HEK293 (cell line): ENCODE results near the gene CUL9.

Source experiments
- CTCF ChIA-PET: fragments of 350-600 bp; formaldehyde crosslinking; extraction: SDS; loops from one replicate; lab custom pipeline; 2021; ENCODE audit warnings: antibody characterized with exemption; lab: Yijun Ruan, JAX
- POLR2A ChIA-PET: fragments of 300-600 bp; formaldehyde crosslinking; extraction: SDS; loops from one replicate; lab custom pipeline; 2020; ENCODE audit warnings: antibody characterized with exemption, inconsistent platforms; lab: Yijun Ruan, JAX
- H3K27ac ChIP-seq: fragments of 200-500 bp; sonication (Bioruptor generic); 2 replicates; pipeline ENCODE4 v1.5.1; 2014; ENCODE audit warnings: low read depth, low read length, control low read depth, inconsistent platforms; ENCODE audit errors: extremely low read depth
- H3K36me3 ChIP-seq, 2 experiments: fragments of 200-500 bp in 1 of 2; sonication (Bioruptor generic) in 1 of 2; 1 replicate in 1 of 2; 2 replicates in 1 of 2; pipeline ENCODE4 v1.5.1; 2014 to 2017; ENCODE audit warnings: inconsistent platforms in 2 of 2, low read length in 2 of 2; ENCODE audit not compliant: control insufficient read depth in 2 of 2, insufficient read depth in 1 of 2
- H3K4me1 ChIP-seq: fragments of 200-500 bp; sonication (Bioruptor generic); 2 replicates; pipeline ENCODE4 v1.5.1; 2014; ENCODE audit warnings: mild to moderate bottlenecking, low read length, inconsistent platforms; ENCODE audit not compliant: control insufficient read depth, insufficient read depth
- H3K4me3 ChIP-seq: 2 replicates; pipeline ENCODE4 v1.5.1; 2011; ENCODE audit warnings: low read depth, mild to moderate bottlenecking, control low read depth, low read length, moderate library complexity
- H3K9me3 ChIP-seq: fragments of 200-500 bp; sonication (Bioruptor generic); 2 replicates; pipeline ENCODE4 v1.5.1; 2014; ENCODE audit warnings: low read depth, low read length, inconsistent platforms; ENCODE audit not compliant: control insufficient read depth, insufficient read depth
- FEZF1 ChIP-seq: fragments of 450-650 bp; formaldehyde crosslinking; IDR thresholded peaks from 2 replicates; pipeline ENCODE4 v1.5.1; 2016; ENCODE audit warnings: missing biosample characterization, missing genetic modification characterization
- GLI2 ChIP-seq: fragments of 450-650 bp; formaldehyde crosslinking; IDR thresholded peaks from 2 replicates; pipeline ENCODE4; 2017; ENCODE audit warnings: missing biosample characterization, missing genetic modification characterization, low read depth, borderline replicate concordance
- INSM2 ChIP-seq: fragments of 450-650 bp; formaldehyde crosslinking; IDR thresholded peaks from 2 replicates; pipeline ENCODE4 v1.5.1; 2016; ENCODE audit warnings: missing biosample characterization, missing genetic modification characterization
- MEIS1 ChIP-seq: sonication (generic); formaldehyde crosslinking; IDR thresholded peaks from 2 replicates; pipeline ENCODE4 v1.8.1; 2022; ENCODE audit warnings: missing genetic modification reagents, mild to moderate bottlenecking, borderline replicate concordance
- MZF1 ChIP-seq: fragments of 450-650 bp; formaldehyde crosslinking; IDR thresholded peaks from 2 replicates; pipeline ENCODE4 v1.5.1; 2017; ENCODE audit warnings: missing biosample characterization, missing genetic modification characterization, borderline replicate concordance
- SCRT1 ChIP-seq: fragments of 450-650 bp; formaldehyde crosslinking; IDR thresholded peaks from 2 replicates; pipeline ENCODE4 v1.5.1; 2016; ENCODE audit warnings: missing biosample characterization, missing genetic modification characterization, borderline replicate concordance
- ZBTB21 ChIP-seq: fragments of 450-650 bp; formaldehyde crosslinking; IDR thresholded peaks from 2 replicates; pipeline ENCODE4 v1.5.1; 2017; ENCODE audit warnings: missing biosample characterization, missing genetic modification characterization
- ZNF121 ChIP-seq: fragments of 450-650 bp; formaldehyde crosslinking; IDR thresholded peaks from 2 replicates; pipeline ENCODE4 v1.5.1; 2016; ENCODE audit warnings: missing biosample characterization, missing genetic modification characterization
- ZNF146 ChIP-seq: fragments of 450-650 bp; formaldehyde crosslinking; IDR thresholded peaks from 2 replicates; pipeline ENCODE4 v1.5.1; 2016; ENCODE audit warnings: missing biosample characterization, missing genetic modification characterization
- ZNF311 ChIP-seq: fragments of 450-650 bp; formaldehyde crosslinking; IDR thresholded peaks from 2 replicates; pipeline ENCODE4 v1.5.1; 2017; ENCODE audit warnings: missing biosample characterization, missing genetic modification characterization, borderline replicate concordance
- ZNF426 ChIP-seq: fragments of 450-650 bp; formaldehyde crosslinking; IDR thresholded peaks from 2 replicates; pipeline ENCODE4 v1.5.1; 2017; ENCODE audit warnings: missing biosample characterization, missing genetic modification characterization, mild to moderate bottlenecking, inconsistent platforms, moderate library complexity
- ZNF518A ChIP-seq: fragments of 450-650 bp; formaldehyde crosslinking; conservative IDR thresholded peaks from 2 replicates; pipeline ENCODE4 v1.5.1; 2016; ENCODE audit warnings: low read depth, missing biosample characterization, missing genetic modification characterization
- ZNF571 ChIP-seq: fragments of 450-650 bp; formaldehyde crosslinking; IDR thresholded peaks from 2 replicates; pipeline ENCODE4 v1.5.0; 2017; ENCODE audit warnings: missing biosample characterization, missing genetic modification characterization
- ZNF768 ChIP-seq: fragments of 450-650 bp; formaldehyde crosslinking; IDR thresholded peaks from 2 replicates; pipeline ENCODE4 v1.5.1; 2018; ENCODE audit warnings: missing biosample characterization, mild to moderate bottlenecking, missing genetic modification characterization
- ZSCAN30 ChIP-seq: fragments of 450-650 bp; IDR thresholded peaks from 2 replicates; pipeline ENCODE4 v1.5.1; 2018; ENCODE audit warnings: missing biosample characterization, mild to moderate bottlenecking, missing genetic modification characterization, moderate library complexity
- ZSCAN5A ChIP-seq: fragments of 450-650 bp; formaldehyde crosslinking; IDR thresholded peaks from 2 replicates; pipeline ENCODE4 v1.5.1; 2016; ENCODE audit warnings: missing biosample characterization, missing genetic modification characterization
- TF ChIP-seq, protein P1 (sequence below): fragments of 450-650 bp; IDR thresholded peaks from 2 replicates; pipeline ENCODE4 v1.5.1; 2018; ENCODE audit warnings: missing biosample characterization, missing genetic modification characterization
- TF ChIP-seq, protein P2 (sequence below): fragments of 450-650 bp; formaldehyde crosslinking; IDR thresholded peaks from 2 replicates; pipeline ENCODE4 v1.5.1; 2016; ENCODE audit warnings: missing biosample characterization, missing genetic modification characterization

CUL9 gene

DNA sequence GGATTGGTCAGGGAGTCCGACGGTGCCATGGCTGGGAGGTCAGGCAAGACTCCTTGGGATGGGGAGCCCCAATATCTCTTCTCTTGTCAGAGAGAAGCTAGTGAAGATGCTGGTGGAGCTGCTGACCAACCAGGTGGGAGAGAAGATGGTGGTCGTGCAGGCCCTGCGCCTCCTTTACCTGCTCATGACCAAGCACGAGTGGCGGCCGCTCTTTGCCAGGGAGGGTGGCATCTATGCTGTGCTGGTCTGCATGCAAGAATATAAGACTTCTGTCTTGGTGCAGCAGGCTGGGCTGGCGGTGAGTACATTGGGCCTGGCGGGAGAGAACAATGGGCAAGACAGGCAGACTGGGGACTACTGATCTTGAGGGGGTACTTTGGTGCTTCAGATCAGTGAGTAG is 10.9 kb downstream of the CUL9 start (continued):
- TF ChIP-seq, protein P1, sequence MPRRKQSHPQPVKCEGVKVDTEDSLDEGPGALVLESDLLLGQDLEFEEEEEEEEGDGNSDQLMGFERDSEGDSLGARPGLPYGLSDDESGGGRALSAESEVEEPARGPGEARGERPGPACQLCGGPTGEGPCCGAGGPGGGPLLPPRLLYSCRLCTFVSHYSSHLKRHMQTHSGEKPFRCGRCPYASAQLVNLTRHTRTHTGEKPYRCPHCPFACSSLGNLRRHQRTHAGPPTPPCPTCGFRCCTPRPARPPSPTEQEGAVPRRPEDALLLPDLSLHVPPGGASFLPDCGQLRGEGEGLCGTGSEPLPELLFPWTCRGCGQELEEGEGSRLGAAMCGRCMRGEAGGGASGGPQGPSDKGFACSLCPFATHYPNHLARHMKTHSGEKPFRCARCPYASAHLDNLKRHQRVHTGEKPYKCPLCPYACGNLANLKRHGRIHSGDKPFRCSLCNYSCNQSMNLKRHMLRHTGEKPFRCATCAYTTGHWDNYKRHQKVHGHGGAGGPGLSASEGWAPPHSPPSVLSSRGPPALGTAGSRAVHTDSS (tag by site-specific recombination) = no peak
- TF ChIP-seq, all 188 proteins: peak for 0

- no peaks in the 10 kb centered on the region for H3K9me3 ChIP-seq
- no peak for TF ChIP-seq ZNF146 (tag by site-specific recombination)
- TF ChIP-seq, protein P1 (tag by site-specific recombination) = no peak
- TF ChIP-seq INSM2 (tag by site-specific recombination) = no peak
- no peak for TF ChIP-seq ZNF768
- TF ChIP-seq, protein P2, sequence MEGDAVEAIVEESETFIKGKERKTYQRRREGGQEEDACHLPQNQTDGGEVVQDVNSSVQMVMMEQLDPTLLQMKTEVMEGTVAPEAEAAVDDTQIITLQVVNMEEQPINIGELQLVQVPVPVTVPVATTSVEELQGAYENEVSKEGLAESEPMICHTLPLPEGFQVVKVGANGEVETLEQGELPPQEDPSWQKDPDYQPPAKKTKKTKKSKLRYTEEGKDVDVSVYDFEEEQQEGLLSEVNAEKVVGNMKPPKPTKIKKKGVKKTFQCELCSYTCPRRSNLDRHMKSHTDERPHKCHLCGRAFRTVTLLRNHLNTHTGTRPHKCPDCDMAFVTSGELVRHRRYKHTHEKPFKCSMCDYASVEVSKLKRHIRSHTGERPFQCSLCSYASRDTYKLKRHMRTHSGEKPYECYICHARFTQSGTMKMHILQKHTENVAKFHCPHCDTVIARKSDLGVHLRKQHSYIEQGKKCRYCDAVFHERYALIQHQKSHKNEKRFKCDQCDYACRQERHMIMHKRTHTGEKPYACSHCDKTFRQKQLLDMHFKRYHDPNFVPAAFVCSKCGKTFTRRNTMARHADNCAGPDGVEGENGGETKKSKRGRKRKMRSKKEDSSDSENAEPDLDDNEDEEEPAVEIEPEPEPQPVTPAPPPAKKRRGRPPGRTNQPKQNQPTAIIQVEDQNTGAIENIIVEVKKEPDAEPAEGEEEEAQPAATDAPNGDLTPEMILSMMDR = no peak
- TF ChIP-seq ZNF311 (tag by site-specific recombination) = no peak
- no peak for TF ChIP-seq ZNF518A (tag by site-specific recombination)
- no peak for TF ChIP-seq MEIS1 (CRISPR knock-in tag)
- TF ChIP-seq, all 188 proteins: peak for 0
- ChIA-PET CTCF (interaction anchor here (0.6 kb wide), 1 partner anchor 197 kb away, joined by 8 read pairs; no protein-coding TSS in a partner anchor), POLR2A (interaction anchor here (0.8 to 0.9 kb wide), 2 partner anchors 24 to 118 kb away, joined by 3 read pairs; partner anchors contain the start of gene PTK7)
- Histone ChIP-seq H3K4me1 (no peaks in the 10 kb centered on the region), H3K36me3 (peaks cover 12 to 18% of the 10 kb centered on the region in 2 experiments; a peak in 2 of 3 replicates), H3K4me3 (no peak overlapping the region), H3K27ac (no peak overlapping the region)
These were observed 11.9 kb downstream of the CUL9 start for GRCh38 chr6:43193929-43194328.

DNA sequence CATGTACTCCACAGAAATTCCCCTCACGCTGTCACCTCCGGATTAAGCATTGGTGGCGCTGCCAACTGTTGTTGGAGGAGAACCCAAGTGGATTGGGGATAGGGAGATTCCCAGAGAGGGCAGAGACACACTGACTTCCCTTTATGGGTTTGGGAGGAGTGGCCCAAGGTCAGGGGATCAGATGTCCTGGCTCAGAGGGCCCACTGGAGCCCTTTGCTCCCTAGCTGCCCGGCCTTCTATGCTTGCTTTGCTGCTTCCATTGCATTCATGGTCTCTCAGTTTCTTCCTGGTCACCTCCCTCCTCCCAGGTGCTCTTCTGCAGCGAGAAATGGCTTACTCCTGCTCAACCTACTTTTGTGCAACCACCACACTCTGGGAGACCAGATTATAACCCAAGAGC is 14.3 kb downstream of the CUL9 start:
- peaks cover 12 to 27% of the 10 kb centered on the region in 2 experiments; a peak in 2 of 3 replicates for H3K36me3 ChIP-seq
- no peaks in the 10 kb centered on the region for H3K4me1 ChIP-seq
- H3K9me3 ChIP-seq = no peaks in the 10 kb centered on the region
- H3K4me3 ChIP-seq = no peak overlapping the region
- H3K27ac ChIP-seq = no peak overlapping the region
- CTCF ChIA-PET = interaction anchor here (0.7 to 0.9 kb wide), 3 partner anchors 32 to 53 kb away, joined by 3 to 5 read pairs (median 4); no protein-coding TSS in a partner anchor
- POLR2A ChIA-PET = no interaction called here
- no peak for TF ChIP-seq ZNF121
- TF ChIP-seq ZSCAN5A (tag by site-specific recombination) = no peak
- no peak for TF ChIP-seq ZSCAN30
- TF ChIP-seq ZNF571 = no peak
- no peak for TF ChIP-seq SCRT1 (tag by site-specific recombination)
- TF ChIP-seq MZF1 (tag by site-specific recombination) = no peak
- TF ChIP-seq GLI2 (tag by site-specific recombination) = no peak
- no peak for TF ChIP-seq FEZF1 (tag by site-specific recombination)
- TF ChIP-seq ZNF426 (tag by site-specific recombination) = no peak
- TF ChIP-seq ZBTB21 = no peak
